PFSK-1 (cell line): ENCODE measurements around the gene KCNJ1.

Source experiments
- POLR2AphosphoS5 ChIP-seq: IDR thresholded peaks from 2 replicates; pipeline ENCODE4 v1.6.1; 2012; ENCODE audit warnings: low read depth, mild to moderate bottlenecking, control low read depth, low read length, moderate library complexity
- TF ChIP-seq, protein P1 (sequence below), 2 experiments: IDR thresholded peaks; 2 replicates each; pipeline versions ENCODE4 v1.6.1 to v1.8.0; 2011 to 2012; ENCODE audit warnings: low read depth in 2 of 2, low read length in 2 of 2, control low read depth in 1 of 2, inconsistent platforms in 1 of 2, mild to moderate bottlenecking in 1 of 2, moderate library complexity in 1 of 2; ENCODE audit not compliant: insufficient read depth in 1 of 2

DNA sequence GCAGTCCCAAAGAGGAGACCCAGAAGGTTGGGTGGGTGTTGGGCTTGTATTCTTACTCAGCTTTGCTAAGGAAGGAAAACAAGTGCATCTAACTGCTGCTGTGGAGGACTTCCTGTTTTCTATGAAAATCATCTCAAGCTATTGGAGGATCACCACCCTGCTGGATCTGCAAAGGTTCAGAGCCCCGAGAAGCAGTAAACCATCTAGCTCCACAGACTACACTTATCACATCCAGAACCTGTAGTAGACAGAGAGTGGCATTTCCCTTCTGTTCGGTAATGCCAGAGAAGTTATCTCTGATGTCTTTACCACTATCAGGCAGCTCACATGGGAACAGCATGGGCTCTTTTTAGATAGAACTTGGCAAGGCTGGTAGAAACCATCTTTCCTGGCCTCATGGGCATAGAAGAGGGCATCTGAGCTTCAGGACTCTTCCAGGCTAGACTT is 21.7 kb downstream of the KCNJ1 start:
- no peak for TF ChIP-seq POLR2AphosphoS5
- TF ChIP-seq, protein P1, sequence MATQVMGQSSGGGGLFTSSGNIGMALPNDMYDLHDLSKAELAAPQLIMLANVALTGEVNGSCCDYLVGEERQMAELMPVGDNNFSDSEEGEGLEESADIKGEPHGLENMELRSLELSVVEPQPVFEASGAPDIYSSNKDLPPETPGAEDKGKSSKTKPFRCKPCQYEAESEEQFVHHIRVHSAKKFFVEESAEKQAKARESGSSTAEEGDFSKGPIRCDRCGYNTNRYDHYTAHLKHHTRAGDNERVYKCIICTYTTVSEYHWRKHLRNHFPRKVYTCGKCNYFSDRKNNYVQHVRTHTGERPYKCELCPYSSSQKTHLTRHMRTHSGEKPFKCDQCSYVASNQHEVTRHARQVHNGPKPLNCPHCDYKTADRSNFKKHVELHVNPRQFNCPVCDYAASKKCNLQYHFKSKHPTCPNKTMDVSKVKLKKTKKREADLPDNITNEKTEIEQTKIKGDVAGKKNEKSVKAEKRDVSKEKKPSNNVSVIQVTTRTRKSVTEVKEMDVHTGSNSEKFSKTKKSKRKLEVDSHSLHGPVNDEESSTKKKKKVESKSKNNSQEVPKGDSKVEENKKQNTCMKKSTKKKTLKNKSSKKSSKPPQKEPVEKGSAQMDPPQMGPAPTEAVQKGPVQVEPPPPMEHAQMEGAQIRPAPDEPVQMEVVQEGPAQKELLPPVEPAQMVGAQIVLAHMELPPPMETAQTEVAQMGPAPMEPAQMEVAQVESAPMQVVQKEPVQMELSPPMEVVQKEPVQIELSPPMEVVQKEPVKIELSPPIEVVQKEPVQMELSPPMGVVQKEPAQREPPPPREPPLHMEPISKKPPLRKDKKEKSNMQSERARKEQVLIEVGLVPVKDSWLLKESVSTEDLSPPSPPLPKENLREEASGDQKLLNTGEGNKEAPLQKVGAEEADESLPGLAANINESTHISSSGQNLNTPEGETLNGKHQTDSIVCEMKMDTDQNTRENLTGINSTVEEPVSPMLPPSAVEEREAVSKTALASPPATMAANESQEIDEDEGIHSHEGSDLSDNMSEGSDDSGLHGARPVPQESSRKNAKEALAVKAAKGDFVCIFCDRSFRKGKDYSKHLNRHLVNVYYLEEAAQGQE (IDR thresholded peaks at IDR 0.05; ENCODE audit: insufficient read depth in 1 of 2, low read depth in 2 of 2, low read length in 2 of 2), result no peak
